DOHH2 (cell line): ENCODE results near the gene CGB2.
A peak's percentile ranks its signal among the peaks of the same experiment; 100 is the strongest.

Source experiments
- H3F3A ChIP-seq: fragments of 200-600 bp; sonication (generic), shearing (Covaris generic); 2 replicates; pipeline ENCODE4 v1.6.0; 2016; ENCODE audit warnings: antibody characterized with exemption, mild to moderate bottlenecking; ENCODE audit not compliant: control insufficient read depth, insufficient read depth
- H3K27ac ChIP-seq: fragments of 200-600 bp; sonication (generic); 2 replicates; pipeline ENCODE4 v1.5.1; 2014; ENCODE audit warnings: low read depth, mild to moderate bottlenecking, low read length, moderate library complexity
- H3K27me3 ChIP-seq: fragments of 200-600 bp; sonication (generic); 2 replicates; pipeline ENCODE4 v1.6.1; 2014; ENCODE audit warnings: mild to moderate bottlenecking, low read length, mixed read lengths; ENCODE audit not compliant: control insufficient read depth
- H3K36me3 ChIP-seq: fragments of 200-600 bp; sonication (generic); 2 replicates; pipeline ENCODE4 v1.6.1; 2014; ENCODE audit warnings: mild to moderate bottlenecking, low read length, moderate library complexity, mixed read lengths; ENCODE audit not compliant: control insufficient read depth
- H3K4me1 ChIP-seq: fragments of 200-600 bp; sonication (generic); 2 replicates; pipeline ENCODE4 v1.6.1; 2014; ENCODE audit warnings: mild to moderate bottlenecking, low read length, mixed read lengths; ENCODE audit not compliant: control insufficient read depth
- H3K4me2 ChIP-seq: fragments of 200-600 bp; sonication (generic); 2 replicates; pipeline ENCODE4 v1.6.0; 2014; ENCODE audit warnings: mild to moderate bottlenecking, low read length, moderate library complexity
- H3K4me3 ChIP-seq: fragments of 200-600 bp; sonication (generic); 2 replicates; pipeline ENCODE4 v1.5.1; 2014; ENCODE audit warnings: mild to moderate bottlenecking, low read length, mixed read lengths
- H3K79me2 ChIP-seq: fragments of 200-600 bp; sonication (generic); 2 replicates; pipeline ENCODE4 v1.6.1; 2014; ENCODE audit warnings: mild to moderate bottlenecking, low read length, mixed read lengths; ENCODE audit not compliant: control insufficient read depth
- H3K9me2 ChIP-seq: fragments of 200-600 bp; sonication (generic); replicated peaks from 2 replicates; pipeline ENCODE4 v1.6.1; 2014; ENCODE audit warnings: mild to moderate bottlenecking, low read length, mixed read lengths; ENCODE audit not compliant: control insufficient read depth
- H3K9me3 ChIP-seq: fragments of 200-600 bp; sonication (generic); 2 replicates; pipeline ENCODE4 v1.6.1; 2014; ENCODE audit warnings: antibody characterized with exemption, low read length, mixed read lengths; ENCODE audit not compliant: control insufficient read depth, insufficient read depth
- H4K20me1 ChIP-seq: fragments of 200-600 bp; sonication (generic); 2 replicates; pipeline ENCODE4 v1.6.0; 2014; ENCODE audit warnings: low read depth, mild to moderate bottlenecking, antibody characterized with exemption, low read length, moderate library complexity; ENCODE audit not compliant: control insufficient read depth, insufficient read depth
- CTCF ChIP-seq: fragments of 200-600 bp; sonication (generic); IDR thresholded peaks from one replicate; pipeline ENCODE4 v1.5.1; 2014; ENCODE audit warnings: antibody characterized with exemption, mild to moderate bottlenecking, low read depth, low read length; ENCODE audit not compliant: poor library complexity, severe bottlenecking
- EZH2phosphoT487 ChIP-seq: fragments of 200-600 bp; sonication (generic); IDR thresholded peaks from 2 replicates; pipeline ENCODE4 v1.6.1; 2017; ENCODE audit warnings: borderline replicate concordance, mild to moderate bottlenecking, antibody characterized with exemption, low read length, moderate library complexity, mixed read lengths

The CGB2 gene

GRCh38 chr19:48994035-48994386, 37.7 kb upstream of the CGB2 start:
- H3K9me2 ChIP-seq: no peaks in the 10 kb centered on the region
- H3K36me3 ChIP-seq: peaks cover 28% of the 10 kb centered on the region
- H3F3A ChIP-seq: no peaks in the 10 kb centered on the region
- no peaks in the 10 kb centered on the region for H3K27me3 ChIP-seq
- H4K20me1 ChIP-seq: peaks cover 4% of the 10 kb centered on the region; the same call in 1 of the 2 replicates
- no peaks in the 10 kb centered on the region for H3K9me3 ChIP-seq
- peaks cover 72% of the 10 kb centered on the region for H3K79me2 ChIP-seq
- H3K27ac ChIP-seq: peak overlapping the region; percentile 75
- peaks cover 20% of the 10 kb centered on the region for H3K4me1 ChIP-seq
- peak overlapping the region; percentile 81 for H3K4me3 ChIP-seq
- TF ChIP-seq EZH2phosphoT487 (no peak), CTCF (no peak)
- peak overlapping the region; percentile 86 for H3K4me2 ChIP-seq

GRCh38 chr19:48997972-48998371, 33.7 kb upstream of the CGB2 start:
- H3K27me3 ChIP-seq: no peaks in the 10 kb centered on the region
- H3K36me3 ChIP-seq: peaks cover 56% of the 10 kb centered on the region
- H3K4me1 ChIP-seq: peaks cover 16% of the 10 kb centered on the region
- no peaks in the 10 kb centered on the region for H3K9me2 ChIP-seq
- H3K79me2 ChIP-seq: peaks cover 71% of the 10 kb centered on the region
- no peak overlapping the region for H3K27ac ChIP-seq
- H3K9me3 ChIP-seq: no peaks in the 10 kb centered on the region
- no peak for TF ChIP-seq EZH2phosphoT487
- peak; percentile 85 for TF ChIP-seq CTCF
- no peak overlapping the region for H3K4me3 ChIP-seq
- H4K20me1 ChIP-seq: peaks cover 4% of the 10 kb centered on the region; the same call in 1 of the 2 replicates
- no peak overlapping the region for H3K4me2 ChIP-seq
- H3F3A ChIP-seq: no peaks in the 10 kb centered on the region

- Histone ChIP-seq H3K9me3 (no peaks in the 10 kb centered on the region), H3K4me3 (no peak overlapping the region), H3K27ac (no peak overlapping the region), H3K79me2 (peaks cover 60% of the 10 kb centered on the region), H3K4me1 (peaks cover 12% of the 10 kb centered on the region), H3F3A (no peaks in the 10 kb centered on the region), H3K27me3 (no peaks in the 10 kb centered on the region), H3K9me2 (no peaks in the 10 kb centered on the region), H3K4me2 (no peak overlapping the region), H4K20me1 (peaks cover 4% of the 10 kb centered on the region; the same call in 1 of the 2 replicates), H3K36me3 (peaks cover 62% of the 10 kb centered on the region)
- TF ChIP-seq CTCF (peak; percentile 92), EZH2phosphoT487 (no peak)
Observed at GRCh38 chr19:48999481-49000325, 32.0 kb upstream of the CGB2 start.
